NCI-H187 (cell line): ENCODE results near the gene MCCC1.
"Not testable (repeated sequence)": the region's sequence is repeated elsewhere in the genome, so short reads cannot be mapped to it uniquely, and the experiment has no call there.

Experiments
- DNase-seq, 2 experiments: peaks; one replicate each; lab custom pipeline; 2025; lab: John Stamatoyannopoulos, UW

Gene MCCC1

DNA sequence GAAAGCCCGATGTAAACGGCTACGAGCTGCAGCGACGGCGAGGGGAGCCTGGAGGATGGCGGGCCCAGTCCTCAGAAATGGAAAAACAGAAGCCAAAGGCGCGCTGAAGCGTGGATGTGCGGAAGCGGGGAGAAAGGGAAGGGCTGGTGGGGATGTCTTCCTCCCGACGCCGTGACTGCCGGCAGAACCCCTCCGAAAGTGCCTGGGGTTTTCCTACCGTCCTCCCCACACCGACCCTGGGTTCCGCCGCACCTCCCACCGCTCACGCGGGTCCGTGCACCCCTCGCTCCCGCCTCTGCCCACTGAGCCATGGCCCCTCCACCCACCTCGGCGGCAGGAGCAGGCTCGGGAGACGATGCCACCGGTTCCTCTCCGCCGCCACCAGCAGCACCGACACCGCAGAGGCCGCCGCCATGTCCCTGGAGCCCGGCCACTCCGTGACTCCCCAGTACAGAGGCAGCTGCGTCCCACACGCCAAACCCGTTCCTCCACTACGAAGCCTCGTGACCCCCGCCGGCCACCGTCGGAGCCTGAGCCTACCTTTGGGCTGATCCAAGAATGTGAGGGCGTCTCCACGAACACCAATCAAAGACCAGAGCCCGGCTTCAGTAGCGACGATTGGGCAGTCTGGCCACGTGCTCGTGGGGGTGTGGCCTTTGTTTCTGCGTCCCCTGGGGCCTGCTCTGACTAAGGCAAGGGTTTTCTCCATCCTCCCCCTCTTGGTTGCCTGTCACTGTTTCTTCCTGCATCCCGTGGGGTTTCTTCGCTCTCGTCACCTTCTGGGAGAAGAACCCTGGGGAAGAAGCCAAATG is at the start of gene MCCC1:
Gene MCCC1 (minus strand): TSS at position 471 of the 812 bp plus-strand sequence. CDS start 56 bp downstream, at position 415.
- peak; percentile 94 for DNase-seq

DNA sequence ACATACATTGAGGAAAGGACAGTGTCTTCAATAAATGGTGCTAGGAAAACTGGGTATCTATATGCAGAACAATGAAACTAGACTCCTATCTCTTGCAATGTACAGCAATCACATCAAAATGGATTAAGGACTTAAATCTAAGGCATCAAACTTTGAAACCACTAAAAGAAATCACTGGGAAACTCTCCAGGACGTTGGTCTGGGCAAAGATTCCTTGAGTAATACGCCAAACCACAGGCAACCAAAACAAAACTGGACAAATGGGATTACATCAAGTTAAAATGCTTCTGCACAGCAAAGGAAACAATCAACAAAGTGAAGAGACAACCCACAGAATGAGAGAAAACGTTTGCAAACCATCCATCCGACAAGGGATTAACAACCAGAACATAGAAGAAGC is 48.8 kb upstream of the MCCC1 start:
- no peak for DNase-seq

DNA sequence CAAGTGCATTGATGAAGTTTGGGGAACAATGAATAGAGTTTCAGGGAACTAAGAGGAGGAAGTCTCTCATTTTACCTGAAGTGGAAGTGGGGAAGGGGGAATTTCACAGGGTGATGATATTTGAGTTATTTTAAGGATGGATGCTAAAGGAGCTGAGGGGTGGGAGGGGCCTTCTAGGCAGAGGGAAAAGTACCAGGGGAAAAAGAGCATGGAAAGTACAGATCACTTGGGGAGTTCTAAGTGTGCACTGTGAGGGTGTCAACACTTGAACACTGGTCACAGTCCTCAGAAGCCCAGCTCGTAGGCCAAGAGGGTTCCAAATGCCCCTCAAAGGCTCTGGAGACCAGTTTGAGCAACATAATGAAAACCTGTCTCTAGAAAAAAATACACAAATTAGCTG is 45.1 kb upstream of the MCCC1 start:
- no peak for DNase-seq

DNA sequence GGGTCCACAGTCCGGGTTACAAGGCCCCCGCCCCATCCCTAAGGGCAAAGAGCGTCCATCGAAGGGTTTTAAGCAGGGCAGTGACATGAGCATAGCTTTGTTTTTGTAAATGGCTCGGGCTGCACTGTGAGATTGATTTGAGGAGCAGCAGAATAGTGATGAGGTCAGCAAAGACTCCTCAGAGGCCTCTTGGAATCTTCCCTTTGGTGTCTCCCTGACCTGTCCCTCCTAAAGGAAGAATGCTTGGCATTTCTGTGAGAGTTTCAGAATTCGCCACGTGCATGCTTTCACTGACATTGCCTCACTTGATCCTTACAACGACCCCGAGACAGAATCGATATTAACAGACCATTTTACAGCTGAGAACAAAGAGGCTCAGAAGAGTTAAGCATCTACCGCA is 42.9 kb upstream of the MCCC1 start:
- no peak for DNase-seq

DNA sequence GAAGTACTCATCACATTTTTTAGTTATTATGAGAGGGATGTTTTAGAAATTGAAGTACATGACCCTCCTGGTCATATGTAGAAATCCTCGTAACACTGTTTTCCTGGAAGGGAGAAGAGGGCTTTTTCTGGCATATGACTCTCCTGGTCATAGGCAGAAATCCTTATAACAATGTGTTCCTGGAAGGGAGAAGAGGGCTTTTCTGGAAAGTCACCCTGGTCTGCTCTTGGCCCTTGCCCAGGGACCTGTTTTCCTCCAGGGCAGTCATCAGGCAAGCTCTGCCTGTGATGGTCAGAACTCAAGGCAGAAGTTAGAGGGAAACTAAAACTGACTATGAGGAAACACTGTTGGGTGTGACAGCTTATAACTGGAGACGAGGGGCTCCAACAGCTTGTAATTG is 35.5 kb upstream of the MCCC1 start:
- no peak for DNase-seq

DNA sequence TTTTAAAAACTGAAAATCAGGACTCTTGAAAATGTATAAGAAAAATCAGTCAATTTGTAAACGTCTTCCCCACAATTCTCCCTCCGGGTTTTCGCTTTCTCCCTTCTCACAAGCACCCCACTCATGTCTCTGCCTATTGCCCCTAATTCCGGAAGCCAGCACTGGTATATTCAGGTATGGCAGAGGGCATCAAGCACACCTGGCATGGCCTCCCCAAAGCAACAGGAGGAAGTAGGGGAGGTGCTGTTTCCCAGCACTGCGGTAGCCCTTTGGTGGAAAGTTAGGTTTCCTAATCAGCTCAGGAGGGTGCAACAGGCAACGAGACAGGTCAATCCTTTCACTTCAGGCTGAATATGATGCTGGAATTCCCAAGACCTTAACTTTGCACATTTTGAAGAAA is 33.1 kb upstream of the MCCC1 start:
- DNase-seq, result no peak

DNA sequence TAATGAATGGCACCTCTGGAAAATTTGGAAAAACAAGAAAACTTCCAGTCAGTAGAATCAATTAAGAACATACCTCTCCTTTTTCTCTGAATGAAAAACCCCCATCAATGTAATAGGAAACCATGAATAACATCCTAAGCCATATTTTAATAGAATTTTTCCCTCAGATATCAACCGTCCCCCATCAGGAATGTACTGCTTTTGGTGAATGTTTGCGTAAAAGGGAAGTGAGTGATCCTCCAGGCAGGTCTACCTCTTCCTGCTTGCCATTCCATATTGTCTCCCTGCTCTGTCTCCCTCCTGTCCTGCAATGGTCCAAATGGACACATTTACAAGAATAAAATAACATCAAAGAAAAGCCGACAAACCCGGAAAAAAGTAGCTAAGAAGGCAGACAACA is 32.4 kb upstream of the MCCC1 start:
- no peak for DNase-seq

DNA sequence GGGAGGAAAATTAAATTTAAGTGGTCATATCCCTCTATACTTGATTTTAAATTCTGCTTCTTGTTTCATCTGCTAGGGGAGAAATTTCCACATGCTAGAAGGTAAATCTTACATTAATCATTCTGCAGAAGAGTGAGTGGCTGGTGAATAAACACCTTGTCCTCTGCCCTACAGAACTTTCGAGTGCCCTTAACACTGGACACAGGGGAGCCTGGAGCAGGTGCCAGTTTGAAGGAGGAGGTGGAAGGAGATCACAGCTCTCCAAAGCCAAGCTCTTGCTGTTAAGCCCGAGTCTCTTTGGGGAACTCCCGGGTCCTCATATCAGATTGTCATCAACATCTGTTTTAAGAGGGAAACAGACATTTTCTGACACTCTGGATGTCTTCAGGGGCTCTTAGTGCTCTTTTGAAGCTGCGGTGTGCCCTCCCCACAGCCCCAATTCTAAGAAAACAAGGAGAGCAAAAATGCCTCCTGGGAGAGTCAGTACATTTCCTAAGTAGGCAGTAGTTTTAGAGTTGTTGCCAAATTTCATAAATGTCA is 32.0 kb upstream of the MCCC1 start:
- DNase-seq, result no peak

DNA sequence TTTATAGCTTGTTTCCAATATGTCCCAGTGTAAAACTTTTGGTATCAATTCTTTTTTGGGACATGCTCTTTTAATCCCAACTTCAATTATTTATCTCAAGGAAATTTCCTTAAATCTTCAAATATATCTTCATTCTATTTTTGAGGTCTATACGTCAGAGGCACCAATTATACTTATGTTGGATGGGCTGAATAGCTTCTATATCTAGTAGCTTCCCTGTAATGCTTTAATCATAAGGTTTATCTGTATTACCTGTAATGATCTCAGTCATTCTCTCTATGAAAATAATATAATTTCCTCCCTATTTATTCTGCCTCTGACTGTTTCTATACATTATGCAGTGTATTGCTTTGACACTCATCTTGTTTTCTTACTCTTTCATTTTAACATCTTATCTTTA is 29.9 kb upstream of the MCCC1 start:
- no peak for DNase-seq

DNA sequence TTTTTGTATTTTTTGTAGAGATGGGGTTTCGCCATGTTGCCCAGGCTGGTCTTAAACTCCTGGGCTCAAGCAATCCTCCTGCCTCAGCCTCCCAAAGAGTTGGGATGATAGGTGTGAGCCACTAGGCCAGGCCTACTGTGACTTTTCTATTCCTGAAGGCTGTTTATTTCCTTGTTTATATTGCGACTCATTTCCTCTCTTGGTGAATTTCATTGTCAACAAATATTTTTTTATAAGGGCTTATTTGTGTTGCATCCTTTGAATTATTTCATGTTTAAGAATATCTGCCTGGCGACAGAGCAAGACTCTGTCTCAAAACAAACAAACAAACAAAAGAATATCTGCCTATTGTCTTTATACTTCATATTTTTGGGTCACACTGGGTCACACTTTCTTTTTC is 29.4 kb upstream of the MCCC1 start:
- no peak for DNase-seq

DNA sequence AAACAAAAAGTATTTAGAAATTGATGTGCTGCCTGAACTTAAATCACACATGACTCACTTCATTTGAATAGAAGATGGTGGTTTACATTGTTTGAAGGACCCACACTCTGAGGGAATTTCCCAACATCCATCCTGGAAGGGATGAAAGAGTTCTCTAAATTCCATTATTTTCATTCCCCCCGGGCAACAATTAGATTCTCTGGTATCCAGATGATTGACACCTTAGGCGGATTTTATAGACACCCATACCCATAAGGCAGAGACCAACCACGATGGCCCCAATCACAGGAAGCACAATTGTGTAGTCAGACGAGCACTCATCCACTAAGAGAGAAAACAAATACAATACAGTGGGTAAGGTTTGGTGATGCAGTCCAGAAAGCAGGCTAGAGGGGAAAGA is 24.6 kb upstream of the MCCC1 start:
- DNase-seq, result no peak

DNA sequence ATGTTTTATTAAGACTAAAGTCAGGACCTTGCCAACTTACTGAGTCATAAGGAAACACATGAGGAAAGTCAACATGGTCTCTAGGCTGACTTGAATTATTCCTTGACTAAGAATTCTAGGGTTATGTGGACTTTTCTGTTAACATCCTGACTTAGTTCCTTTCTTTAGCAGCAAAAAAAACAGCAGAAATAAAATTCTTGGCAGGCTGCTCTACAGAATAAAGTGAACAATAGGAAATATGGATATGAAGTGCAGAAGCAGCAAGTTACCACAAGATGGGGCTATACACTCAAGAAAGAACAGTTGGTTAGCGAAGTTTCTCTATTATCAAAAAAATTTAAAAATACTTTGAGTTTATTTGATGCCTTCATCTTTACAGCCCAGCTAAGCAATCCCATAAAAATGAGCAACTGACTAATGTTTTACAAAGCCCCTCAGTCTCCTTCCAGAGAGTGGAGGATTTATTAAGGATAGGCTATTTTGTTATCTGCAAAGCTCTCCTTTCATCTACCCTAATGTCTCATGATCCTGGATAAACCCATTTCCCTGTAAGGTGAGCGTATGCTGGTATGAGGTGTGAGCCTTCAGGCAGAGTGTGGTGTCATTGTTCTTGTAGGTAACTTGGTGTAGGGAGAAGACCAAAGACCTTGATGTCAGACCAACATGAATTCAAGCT is 23.1 kb upstream of the MCCC1 start:
- peak in 1 of 2 experiments; percentile 16 for DNase-seq

DNA sequence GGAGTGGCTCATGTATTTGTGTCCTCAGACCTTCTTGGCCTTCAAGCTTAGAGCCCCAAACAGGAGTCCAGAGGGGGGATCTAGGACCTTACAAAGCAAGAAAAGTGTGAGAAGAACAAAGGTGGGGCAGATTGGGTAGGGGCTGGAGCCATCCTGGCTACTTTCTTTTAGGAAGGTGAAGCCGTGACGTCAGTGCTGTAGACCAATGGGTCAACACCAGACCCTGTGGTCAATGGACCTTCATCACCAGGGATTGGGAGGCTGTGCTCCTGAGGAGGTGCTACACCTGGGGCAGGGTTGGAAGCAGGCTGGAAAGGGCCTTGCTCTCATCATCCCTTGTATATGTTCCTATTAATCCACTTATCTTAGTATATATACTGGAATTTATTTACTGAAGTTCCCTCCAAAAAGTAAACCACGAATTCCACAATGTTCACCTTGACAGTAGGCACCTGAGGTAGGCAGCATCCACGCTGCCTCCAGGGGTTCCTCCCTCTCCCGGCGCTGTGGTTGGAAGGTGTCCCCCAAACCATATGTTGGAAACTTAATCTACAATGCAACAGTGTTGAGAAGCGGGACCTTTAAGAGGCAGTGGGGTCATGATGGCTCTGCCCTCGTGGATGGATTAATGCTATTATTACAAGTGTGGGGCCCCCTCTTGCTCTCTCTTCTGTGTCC is 21.4 kb upstream of the MCCC1 start:
- no peak for DNase-seq

DNA sequence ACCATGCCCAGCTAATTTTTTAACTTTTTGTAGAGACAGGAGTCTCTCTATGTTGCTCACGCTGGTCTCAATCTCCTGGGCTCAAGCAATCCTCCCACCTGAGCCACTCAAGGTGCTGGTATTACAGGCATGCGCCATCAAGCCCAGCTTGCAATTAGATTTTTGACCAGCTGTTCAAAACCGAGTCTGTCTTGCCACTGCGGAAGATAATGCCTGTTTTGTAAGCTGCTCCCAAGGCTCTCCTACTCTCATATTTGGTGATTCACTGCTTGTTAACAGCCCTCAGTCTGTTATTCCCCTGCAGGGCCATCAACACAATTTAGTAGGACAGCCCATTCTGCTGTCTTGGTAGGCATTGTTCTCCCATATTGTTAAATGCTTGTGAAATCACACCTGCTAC is 17.8 kb upstream of the MCCC1 start:
- no peak for DNase-seq

DNA sequence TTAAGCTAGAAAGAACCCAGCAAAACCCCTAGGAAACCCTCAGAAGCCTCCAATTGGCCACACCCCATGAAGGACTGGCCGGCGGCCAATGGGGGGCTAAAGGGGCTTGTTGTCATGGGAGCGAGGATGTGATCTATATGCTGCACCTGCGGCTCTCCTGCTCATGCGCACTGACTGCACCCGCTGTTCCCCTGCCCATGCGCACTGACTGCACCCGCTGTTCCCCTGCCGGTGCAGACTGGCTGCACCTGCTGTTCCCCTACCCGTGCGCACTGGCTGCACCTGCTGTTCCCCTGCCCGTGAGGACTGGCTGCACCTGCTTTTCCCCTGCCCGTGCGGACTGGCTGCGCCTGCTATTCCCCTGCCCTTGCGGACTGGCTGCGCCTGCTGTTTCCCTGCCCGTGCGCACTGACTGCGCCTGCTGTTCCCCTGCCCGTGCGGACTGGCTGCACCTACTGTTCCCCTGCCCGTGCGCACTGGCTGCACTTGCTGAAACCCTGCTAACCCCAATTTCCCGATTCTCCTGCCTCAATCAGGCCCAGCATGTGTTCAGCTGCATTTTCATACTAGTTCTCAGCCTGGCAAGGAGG is 16.8 kb upstream of the MCCC1 start:
- peak; percentile 93 for DNase-seq

DNA sequence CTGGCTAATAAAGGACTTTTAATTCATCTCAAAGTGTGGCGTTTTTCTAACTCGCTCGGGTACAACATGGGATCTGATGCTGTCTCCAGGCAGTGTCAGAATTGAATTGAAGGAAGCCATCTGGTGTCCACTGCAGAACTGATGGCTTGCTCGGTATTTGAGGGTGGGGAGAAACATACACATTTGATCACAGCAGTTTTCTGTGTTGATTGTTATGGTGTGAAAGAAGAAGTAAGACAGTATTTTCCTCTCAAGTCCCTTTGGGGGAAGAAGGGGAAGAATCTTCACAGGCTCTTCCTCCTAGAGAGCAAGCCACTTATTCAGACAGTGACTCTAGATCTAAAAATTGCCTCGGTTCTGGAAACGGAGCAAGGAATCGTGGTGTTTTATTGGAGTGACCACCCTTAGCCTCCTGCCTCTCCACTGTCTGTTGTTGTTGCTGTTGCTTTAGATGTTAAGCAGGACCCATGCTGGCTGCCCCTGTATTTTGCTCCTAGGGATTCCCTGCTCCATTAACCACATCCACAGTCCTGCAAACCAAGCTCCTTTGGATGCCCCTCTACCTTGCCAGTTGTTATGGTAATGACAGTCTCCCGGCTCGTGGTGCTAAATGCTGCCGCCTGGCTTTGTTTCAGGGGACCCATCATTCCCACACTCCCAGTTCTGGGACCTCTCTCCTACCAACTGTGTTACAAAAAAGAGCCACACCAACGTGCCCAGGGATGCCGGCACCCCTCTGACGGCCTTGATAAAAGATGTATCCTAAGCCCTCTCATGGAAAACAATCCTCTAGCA is 15.3 kb upstream of the MCCC1 start:
- peak in 1 of 2 experiments; percentile 30 for DNase-seq

DNA sequence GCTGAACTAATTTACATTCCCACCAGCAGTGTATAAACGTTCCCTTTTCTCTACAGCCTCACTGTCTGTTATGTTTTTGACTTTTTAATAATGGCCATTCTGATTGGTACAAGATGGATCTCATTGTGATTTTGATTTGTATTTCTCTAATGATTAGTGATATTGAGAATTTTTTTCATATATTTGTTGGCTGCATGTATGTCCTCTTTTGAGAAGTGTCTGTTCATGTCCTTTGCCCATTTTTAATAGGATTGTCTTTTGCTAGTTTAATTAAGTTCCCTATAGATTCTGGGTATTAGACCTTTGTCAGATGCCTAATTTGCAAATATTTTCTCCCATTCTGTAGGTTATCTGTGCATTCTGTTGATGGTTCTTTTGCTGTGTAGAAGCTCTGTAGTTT is 10.6 kb upstream of the MCCC1 start:
- not testable (repeated sequence) for DNase-seq

DNA sequence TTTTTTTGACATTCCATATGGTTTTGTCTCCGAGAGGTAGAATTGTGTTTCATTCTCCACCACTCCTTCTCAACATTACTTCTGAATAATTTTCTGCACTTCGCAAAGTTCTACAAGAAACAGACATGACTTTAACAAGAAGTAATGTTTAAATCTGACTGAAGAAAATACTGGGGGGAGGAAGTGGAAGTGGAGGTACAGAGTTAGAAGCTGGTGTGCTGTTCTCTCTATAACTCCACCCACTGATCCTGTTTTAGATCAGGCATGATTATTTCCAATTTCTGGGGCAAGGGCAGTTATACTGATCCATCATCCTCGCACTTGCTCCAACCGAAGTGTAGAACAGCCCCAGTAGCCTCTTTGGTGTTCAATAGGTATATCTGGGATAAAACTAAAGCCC is 9.2 kb upstream of the MCCC1 start:
- no peak for DNase-seq

DNA sequence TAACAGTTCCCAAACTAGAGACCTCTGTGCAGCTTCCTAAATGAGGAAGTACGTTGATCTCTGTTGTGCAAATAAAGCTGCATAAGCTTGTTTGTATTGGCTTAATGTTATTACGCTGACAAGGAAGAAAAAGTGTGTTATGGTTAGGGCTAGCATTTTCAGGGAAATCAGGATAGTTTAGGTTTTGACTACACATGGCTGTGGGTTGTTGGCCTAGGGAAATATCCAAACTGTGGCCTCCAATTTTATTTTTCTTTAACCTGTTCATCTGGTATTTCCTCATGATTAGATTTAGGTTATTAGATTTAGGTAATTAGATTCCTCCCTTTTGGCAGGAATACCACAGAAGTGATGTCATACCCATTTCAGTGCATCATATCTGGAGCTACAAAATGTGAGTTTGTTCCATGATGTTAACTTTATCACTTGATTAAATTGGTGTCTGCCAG is 8.7 kb upstream of the MCCC1 start:
- no peak for DNase-seq

DNA sequence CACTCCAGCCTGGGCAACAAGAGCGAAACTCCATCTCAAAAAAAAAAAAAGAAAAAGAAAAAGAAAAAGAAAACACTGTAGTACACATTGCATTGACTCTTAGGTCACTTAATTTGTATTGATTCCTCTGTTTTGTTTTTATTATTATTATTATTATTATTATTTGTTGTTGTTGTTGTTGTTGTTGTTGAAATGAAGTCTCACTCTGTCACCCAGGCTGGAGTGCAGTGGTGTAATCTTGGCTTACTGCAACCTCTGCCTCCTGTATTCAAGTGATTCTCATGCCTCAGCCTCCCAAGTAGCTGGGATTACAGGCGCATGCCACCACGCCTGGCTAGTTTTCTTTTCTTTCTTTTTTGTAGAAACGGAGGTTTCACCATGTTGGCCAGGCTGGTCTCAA is 8.1 kb upstream of the MCCC1 start:
- not testable (repeated sequence) for DNase-seq

DNA sequence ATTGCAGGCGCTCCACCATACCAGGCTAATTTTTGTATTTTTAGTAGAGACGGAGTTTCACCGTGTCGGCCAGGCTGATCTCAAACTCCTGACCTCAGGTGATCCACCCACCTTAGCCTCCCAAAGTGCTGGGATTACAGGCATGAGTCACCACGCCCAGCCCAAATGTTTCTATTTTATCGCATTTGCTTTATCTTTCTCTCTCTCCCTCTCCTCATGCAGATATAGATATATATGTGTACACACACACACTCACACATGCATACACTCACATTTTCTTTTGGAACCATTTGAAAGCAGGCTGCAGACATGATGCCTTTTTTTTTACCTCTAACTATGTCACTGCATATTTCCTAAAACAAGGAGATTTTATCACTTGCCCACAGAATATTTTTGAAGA is 7.3 kb upstream of the MCCC1 start:
- DNase-seq, result no peak
